Prostate gland (tissue), 2 donors: ENCODE data around the gene CCR5. TPM values are rescaled to one million over a fixed set of nuclear protein-coding genes. Genes with fewer than 3 reads are reported as not detected.

Experiments used
- DNase-seq: peaks from one replicate; pipeline ENCODE4 v3.0.0-alpha.2; 2019; ENCODE audit warnings: low spot score
- H3K27ac ChIP-seq, 2 donors: fragments of 200-600 bp; sonication (generic); 2 replicates each; pipeline ENCODE4 v1.5.1; 2017 to 2019
- H3K27me3 ChIP-seq: fragments of 200-600 bp; sonication (generic); replicated peaks from 2 replicates; pipeline ENCODE4 v1.5.1; 2019; ENCODE audit not compliant: insufficient read depth
- H3K36me3 ChIP-seq, 2 donors: fragments of 200-600 bp; sonication (generic); 1 replicate in 1 of 2; 2 replicates in 1 of 2; pipeline versions ENCODE4 v1.5.1 to v1.8.1; 2017 to 2019
- H3K4me1 ChIP-seq: fragments of 200-600 bp; sonication (generic); replicated peaks from 2 replicates; pipeline ENCODE4 v1.5.1; 2019
- H3K4me3 ChIP-seq, 2 donors: fragments of 200-600 bp; sonication (generic); 2 replicates each; pipeline ENCODE4 v1.5.1; 2017 to 2019
- H3K9me3 ChIP-seq: fragments of 200-600 bp; sonication (generic); 2 replicates; pipeline ENCODE4 v1.5.1; 2017
- POLR2A ChIP-seq: fragments of 450-650 bp; IDR thresholded peaks from one replicate; pipeline ENCODE4 v1.6.1; 2016; ENCODE audit warnings: antibody characterized with exemption, mild to moderate bottlenecking
- POLR2AphosphoS5 ChIP-seq: sonication (generic); formaldehyde crosslinking; IDR thresholded peaks from one replicate; pipeline ENCODE4 v1.6.1; 2017; ENCODE audit warnings: antibody characterized with exemption
- WGBS: methylation state at CpG from one replicate; pipeline ENCODE4 v1.1.5; 2018; 5-methylcytosine and 5-hydroxymethylcytosine counted together
- intact Hi-C: fragments of 100-400 bp; cut with DNase I; formaldehyde crosslinking; loops from one replicate; pipeline ENCODE4 v1.14.2; 2022
- total RNA-seq, 2 donors: library from RNA; depleted of rRNA; stranded (reverse); fragments of >200 nt; gene quantifications; one replicate each; pipeline ENCODE4 v1.1.0, GENCODE V29; 2016
- TF ChIP-seq, protein P1 (sequence below), 4 experiments: fragments of 200-600 bp in 2 of 4; fragments of 450-650 bp in 2 of 4; sonication (generic) in 2 of 4; IDR thresholded peaks; 1 replicate in 3 of 4; 2 replicates in 1 of 4; pipeline ENCODE4 v1.5.1; 2016 to 2019; ENCODE audit warnings: antibody characterized with exemption in 4 of 4, mild to moderate bottlenecking in 2 of 4, moderate library complexity in 2 of 4

CCR5 gene
- total RNA-seq, 2 donors from 2014 or later: 0.55 to 0.68 TPM

- Histone ChIP-seq H3K36me3 (no peaks in the 10 kb centered on the region), H3K4me1 (no peaks in the 10 kb centered on the region), H3K27me3 (no peaks in the 10 kb centered on the region), H3K9me3 (no peaks in the 10 kb centered on the region), H3K4me3 (no peak overlapping the region), H3K27ac (no peak overlapping the region)
- intact Hi-C loops: no loop called here
- no peak for DNase-seq
- TF ChIP-seq POLR2AphosphoS5 (no peak), POLR2A (no peak)
- TF ChIP-seq, protein P1, sequence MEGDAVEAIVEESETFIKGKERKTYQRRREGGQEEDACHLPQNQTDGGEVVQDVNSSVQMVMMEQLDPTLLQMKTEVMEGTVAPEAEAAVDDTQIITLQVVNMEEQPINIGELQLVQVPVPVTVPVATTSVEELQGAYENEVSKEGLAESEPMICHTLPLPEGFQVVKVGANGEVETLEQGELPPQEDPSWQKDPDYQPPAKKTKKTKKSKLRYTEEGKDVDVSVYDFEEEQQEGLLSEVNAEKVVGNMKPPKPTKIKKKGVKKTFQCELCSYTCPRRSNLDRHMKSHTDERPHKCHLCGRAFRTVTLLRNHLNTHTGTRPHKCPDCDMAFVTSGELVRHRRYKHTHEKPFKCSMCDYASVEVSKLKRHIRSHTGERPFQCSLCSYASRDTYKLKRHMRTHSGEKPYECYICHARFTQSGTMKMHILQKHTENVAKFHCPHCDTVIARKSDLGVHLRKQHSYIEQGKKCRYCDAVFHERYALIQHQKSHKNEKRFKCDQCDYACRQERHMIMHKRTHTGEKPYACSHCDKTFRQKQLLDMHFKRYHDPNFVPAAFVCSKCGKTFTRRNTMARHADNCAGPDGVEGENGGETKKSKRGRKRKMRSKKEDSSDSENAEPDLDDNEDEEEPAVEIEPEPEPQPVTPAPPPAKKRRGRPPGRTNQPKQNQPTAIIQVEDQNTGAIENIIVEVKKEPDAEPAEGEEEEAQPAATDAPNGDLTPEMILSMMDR (IDR thresholded peaks at IDR 0.05): no peak
- WGBS: 47% methylated on average over 2 of the region's 2 CpGs
Observed at GRCh38 chr3:46375814-46376213, 5.1 kb downstream of the CCR5 start.

GRCh38 chr3:46378426-46378942, 7.7 kb downstream of the CCR5 start:
- Histone ChIP-seq H3K27me3 (no peaks in the 10 kb centered on the region), H3K36me3 (no peaks in the 10 kb centered on the region), H3K4me1 (peaks cover 6% of the 10 kb centered on the region), H3K27ac (no peak overlapping the region), H3K4me3 (no peak overlapping the region), H3K9me3 (no peaks in the 10 kb centered on the region)
- TF ChIP-seq, protein P1 (IDR thresholded peaks at IDR 0.05): peak in 3 of 4 experiments; percentile 22 to 59 (median 56)
- no peak for TF ChIP-seq POLR2A
- TF ChIP-seq POLR2AphosphoS5: no peak
- intact Hi-C loops: no loop called here
- WGBS: 36% methylated on average over 8 of the region's 8 CpGs
- DNase-seq: peak; percentile 24

- 42% methylated on average over 8 of the region's 8 CpGs for WGBS
- H3K27ac ChIP-seq: peak overlapping the region; percentile 23 to 57
Observed at GRCh38 chr3:46380471-46381221, 9.9 kb downstream of the CCR5 start.

DNA sequence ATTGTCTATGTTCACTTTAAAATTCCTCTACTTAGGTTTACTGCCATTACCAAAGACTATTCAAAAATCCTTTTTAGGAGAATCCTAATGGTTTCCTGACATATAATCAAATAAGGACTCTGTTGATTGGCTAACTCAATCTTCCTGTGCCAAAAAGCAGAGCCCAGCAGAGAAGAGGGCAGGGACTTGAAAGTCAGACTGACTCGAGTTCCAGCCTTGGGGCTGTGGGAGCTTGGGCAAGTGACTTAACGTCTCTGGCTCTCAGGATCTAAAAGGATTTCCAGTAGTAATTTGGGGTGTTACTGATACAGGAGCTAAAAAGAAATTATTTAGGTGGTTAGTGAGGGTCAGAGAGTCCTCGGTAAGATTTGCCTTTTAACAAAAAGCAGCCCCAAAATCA, 10.9 kb downstream of the CCR5 start:
- Histone ChIP-seq H3K27ac (no peak overlapping the region), H3K4me3 (no peak overlapping the region), H3K9me3 (no peaks in the 10 kb centered on the region), H3K27me3 (no peaks in the 10 kb centered on the region), H3K36me3 (no peaks in the 10 kb centered on the region), H3K4me1 (peaks cover 7% of the 10 kb centered on the region)
- intact Hi-C loops: no loop called here
- TF ChIP-seq, protein P1 (IDR thresholded peaks at IDR 0.05): no peak
- no peak for TF ChIP-seq POLR2AphosphoS5
- TF ChIP-seq POLR2A: no peak
- WGBS: 20% methylated on average over 3 of the region's 3 CpGs
- no peak for DNase-seq

More at GRCh38 chr3:46380471-46381221, 9.9 kb downstream of the CCR5 start:
- peaks cover 7% of the 10 kb centered on the region for H3K4me1 ChIP-seq
- no peak overlapping the region for H3K4me3 ChIP-seq
- H3K27me3 ChIP-seq: no peaks in the 10 kb centered on the region
- peak; percentile 82 for TF ChIP-seq POLR2AphosphoS5
- no peak for TF ChIP-seq POLR2A
- intact Hi-C loops: no loop called here
- no peaks in the 10 kb centered on the region for H3K36me3 ChIP-seq
- DNase-seq: peak; percentile 59
- H3K9me3 ChIP-seq: no peaks in the 10 kb centered on the region

- H3K4me1 ChIP-seq: peaks cover 7% of the 10 kb centered on the region
- no peak for DNase-seq
- no peaks in the 10 kb centered on the region for H3K36me3 ChIP-seq
- intact Hi-C loops: no loop called here
- no peak overlapping the region for H3K27ac ChIP-seq
- TF ChIP-seq POLR2AphosphoS5 (no peak), POLR2A (no peak)
- TF ChIP-seq, protein P1 (IDR thresholded peaks at IDR 0.05): no peak
- WGBS: 33% methylated on average over 6 of the region's 6 CpGs
- no peaks in the 10 kb centered on the region for H3K27me3 ChIP-seq
- no peaks in the 10 kb centered on the region for H3K9me3 ChIP-seq
- no peak overlapping the region for H3K4me3 ChIP-seq
Observed at GRCh38 chr3:46383211-46383950, 12.6 kb downstream of the CCR5 start.
